ENCODE data around the gene GALNT2. TPM values are rescaled to one million over a fixed set of nuclear protein-coding genes. Genes with fewer than 3 reads are reported as not detected.

Gene GALNT2
- polyA plus RNA-seq, 1 of the 3 experiments (the other 2 are of a cell fraction) = 118 TPM

DNA sequence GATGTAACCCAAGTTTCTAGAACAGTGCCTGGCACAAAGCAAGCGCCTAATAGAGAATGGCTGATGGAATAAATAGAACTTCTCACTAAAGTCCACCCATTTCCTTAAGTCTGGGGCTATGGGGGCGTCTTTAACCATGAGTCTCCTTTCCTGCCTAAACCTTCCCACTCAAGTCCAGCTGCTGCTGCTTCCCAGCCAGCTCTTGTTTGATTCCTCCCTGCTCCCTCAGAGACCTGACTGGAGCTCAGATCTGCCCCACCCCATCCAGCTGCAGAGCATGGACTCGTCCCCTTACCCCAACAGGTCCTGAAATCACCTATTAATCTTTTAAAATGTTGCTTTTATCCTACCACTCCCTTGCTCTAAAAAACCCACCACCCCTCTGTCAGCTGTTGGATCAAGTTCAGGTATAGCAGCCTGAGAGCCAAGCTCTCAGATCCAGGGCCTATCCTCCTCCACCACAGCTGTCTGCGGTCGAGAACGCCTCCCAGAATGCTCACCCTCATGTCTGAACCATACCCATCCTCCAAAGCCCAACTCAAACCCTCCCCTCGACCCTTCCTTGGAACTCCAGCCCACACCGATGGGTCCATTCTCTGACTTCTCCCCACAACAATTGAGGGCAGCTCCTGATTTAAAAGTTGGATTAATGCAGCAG is 12.8 kb upstream of the GALNT2 start (continued):
- no peak for TF ChIP-seq USF2 (IDR thresholded peaks at IDR 0.05; ENCODE audit: borderline replicate concordance, low read depth, low read length)

DNA sequence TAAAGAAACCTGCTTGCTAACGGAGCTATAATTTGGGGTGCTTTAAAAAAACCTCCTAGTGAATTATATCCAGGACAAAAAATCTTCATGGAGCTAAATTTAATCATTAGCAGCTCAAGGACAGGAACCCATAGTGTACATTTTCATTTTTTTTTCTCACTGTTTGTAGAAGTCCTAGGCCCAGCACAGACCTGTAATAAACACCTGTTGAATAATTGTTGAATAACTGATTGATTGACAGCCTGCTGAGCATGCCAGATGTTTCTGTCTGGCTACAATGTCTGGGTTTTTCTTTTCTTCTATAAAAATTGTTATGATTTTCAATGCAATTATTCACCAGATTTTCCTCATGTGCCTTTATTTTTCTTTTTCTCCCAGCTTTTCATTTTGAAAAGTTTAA is 10.9 kb upstream of the GALNT2 start:
- no peaks in the 10 kb centered on the region for H4K20me1 ChIP-seq (ENCODE audit: insufficient read depth)
- no peak overlapping the region for H3K27ac ChIP-seq (ENCODE audit: low read depth in 2 of 2, low read length in 1 of 2)
- H3K36me3 ChIP-seq (replicated peaks in 1 of 2; ENCODE audit: control insufficient read depth in 1 of 2, insufficient read depth in 2 of 2, low read length in 1 of 2) = no peaks in the 10 kb centered on the region
- H3K4me3 ChIP-seq (ENCODE audit: low read depth in 2 of 2, low read length in 1 of 2) = no peak overlapping the region
- no peaks in the 10 kb centered on the region for H3K9me2 ChIP-seq
- no peaks in the 10 kb centered on the region for H3K9me3 ChIP-seq
- no peaks in the 10 kb centered on the region; the same call in 1 of the 2 replicates for H3K27me3 ChIP-seq (ENCODE audit: insufficient read depth)
- ChIA-PET POLR2A (no interaction called here), CTCF (no interaction called here)
- TF ChIP-seq POLR2AphosphoS5 (IDR thresholded peaks at IDR 0.05; ENCODE audit: low read depth, low read length) = no peak
- no peak for TF ChIP-seq FOXJ3 (CRISPR knock-in tag; IDR thresholded peaks at IDR 0.05)
- TF ChIP-seq RCOR1 (IDR thresholded peaks at IDR 0.05; ENCODE audit: low read length) = no peak
- TF ChIP-seq MAX (IDR thresholded peaks at IDR 0.05; ENCODE audit: low read depth) = no peak
- no peak for TF ChIP-seq NFIC (IDR thresholded peaks at IDR 0.05; ENCODE audit: borderline replicate concordance)
- no peak for TF ChIP-seq CTCF (IDR thresholded peaks at IDR 0.05)
- TF ChIP-seq TEAD4 (IDR thresholded peaks at IDR 0.05; ENCODE audit: borderline replicate concordance, insufficient read depth) = no peak
- TF ChIP-seq, protein P1, sequence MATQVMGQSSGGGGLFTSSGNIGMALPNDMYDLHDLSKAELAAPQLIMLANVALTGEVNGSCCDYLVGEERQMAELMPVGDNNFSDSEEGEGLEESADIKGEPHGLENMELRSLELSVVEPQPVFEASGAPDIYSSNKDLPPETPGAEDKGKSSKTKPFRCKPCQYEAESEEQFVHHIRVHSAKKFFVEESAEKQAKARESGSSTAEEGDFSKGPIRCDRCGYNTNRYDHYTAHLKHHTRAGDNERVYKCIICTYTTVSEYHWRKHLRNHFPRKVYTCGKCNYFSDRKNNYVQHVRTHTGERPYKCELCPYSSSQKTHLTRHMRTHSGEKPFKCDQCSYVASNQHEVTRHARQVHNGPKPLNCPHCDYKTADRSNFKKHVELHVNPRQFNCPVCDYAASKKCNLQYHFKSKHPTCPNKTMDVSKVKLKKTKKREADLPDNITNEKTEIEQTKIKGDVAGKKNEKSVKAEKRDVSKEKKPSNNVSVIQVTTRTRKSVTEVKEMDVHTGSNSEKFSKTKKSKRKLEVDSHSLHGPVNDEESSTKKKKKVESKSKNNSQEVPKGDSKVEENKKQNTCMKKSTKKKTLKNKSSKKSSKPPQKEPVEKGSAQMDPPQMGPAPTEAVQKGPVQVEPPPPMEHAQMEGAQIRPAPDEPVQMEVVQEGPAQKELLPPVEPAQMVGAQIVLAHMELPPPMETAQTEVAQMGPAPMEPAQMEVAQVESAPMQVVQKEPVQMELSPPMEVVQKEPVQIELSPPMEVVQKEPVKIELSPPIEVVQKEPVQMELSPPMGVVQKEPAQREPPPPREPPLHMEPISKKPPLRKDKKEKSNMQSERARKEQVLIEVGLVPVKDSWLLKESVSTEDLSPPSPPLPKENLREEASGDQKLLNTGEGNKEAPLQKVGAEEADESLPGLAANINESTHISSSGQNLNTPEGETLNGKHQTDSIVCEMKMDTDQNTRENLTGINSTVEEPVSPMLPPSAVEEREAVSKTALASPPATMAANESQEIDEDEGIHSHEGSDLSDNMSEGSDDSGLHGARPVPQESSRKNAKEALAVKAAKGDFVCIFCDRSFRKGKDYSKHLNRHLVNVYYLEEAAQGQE (IDR thresholded peaks at IDR 0.05; ENCODE audit: low read depth, low read length) = no peak
- TF ChIP-seq GATA2 (CRISPR knock-in tag; IDR thresholded peaks at IDR 0.05) = no peak
- no peak for TF ChIP-seq CHD2 (IDR thresholded peaks at IDR 0.05; ENCODE audit: low read length, partially characterized antibody)
- no peak for TF ChIP-seq YY1 (IDR thresholded peaks at IDR 0.05; ENCODE audit: low read depth)
- no peak for TF ChIP-seq RXRA (IDR thresholded peaks at IDR 0.05; ENCODE audit: borderline replicate concordance, low read depth)
- no peak for TF ChIP-seq SIN3A (IDR thresholded peaks at IDR 0.05; ENCODE audit: borderline replicate concordance, low read depth, low read length)
- no peak for TF ChIP-seq ZBTB33 (IDR thresholded peaks at IDR 0.05; ENCODE audit: borderline replicate concordance, low read depth)
- TF ChIP-seq MEF2A (IDR thresholded peaks at IDR 0.05; ENCODE audit: borderline replicate concordance, low read depth) = no peak
- no peak for TF ChIP-seq MXI1 (IDR thresholded peaks at IDR 0.05; ENCODE audit: low read depth, low read length)
- TF ChIP-seq EZH2phosphoT487 (IDR thresholded peaks at IDR 0.05; ENCODE audit: borderline replicate concordance, low read depth) = no peak
- no peak for TF ChIP-seq ELF1 (IDR thresholded peaks at IDR 0.05)
- TF ChIP-seq EP300 (IDR thresholded peaks at IDR 0.05; ENCODE audit: borderline replicate concordance in 1 of 2, low read depth in 1 of 2, low read length in 1 of 2) = no peak
- 70% methylated on average over 1 of the region's 1 CpG for WGBS (ENCODE audit: low lambda C conversion rate)
- H3K4me1 ChIP-seq (ENCODE audit: control insufficient read depth in 1 of 2, insufficient read depth in 2 of 2, low read depth in 1 of 2, low read length in 1 of 2) = no peaks in the 10 kb centered on the region
- H2AFZ ChIP-seq (ENCODE audit: low read depth) = no peak overlapping the region
- no peak overlapping the region for H3K4me2 ChIP-seq
- no peaks in the 10 kb centered on the region for H3K79me2 ChIP-seq (ENCODE audit: insufficient read depth)
- H3K9ac ChIP-seq = no peak overlapping the region
- DNase-seq = no peak
- no peaks in the 10 kb centered on the region for H3F3A ChIP-seq (replicated peaks; ENCODE audit: insufficient read depth)
